ENCODE data around the gene BLOC1S1. TPM values are rescaled to one million over a fixed set of nuclear protein-coding genes. Genes with fewer than 3 reads are reported as not detected.

BLOC1S1 gene
- total and polyA plus RNA-seq, 2 of the 4 experiments (the other 2 are of a cell fraction): 128 to 285 TPM

- no peak for TF ChIP-seq ELK1 (IDR thresholded peaks at IDR 0.05; ENCODE audit: borderline replicate concordance, low read depth, low read length)
Measured at GRCh38 chr12:55728186-55728938, 12.5 kb downstream of the BLOC1S1 start (continued).

Data from IMR-90 (cell line).